CD4-positive, alpha-beta T cell treated with Interleukin-17A for 4 hours (primary cell): Measurements from ENCODE around the gene TDRD1.

Experiments used
- DNase-seq: peaks from one replicate; pipeline ENCODE4 v3.0.0-alpha.2; 2020; ENCODE audit warnings: mixed read lengths

TDRD1 gene

DNA sequence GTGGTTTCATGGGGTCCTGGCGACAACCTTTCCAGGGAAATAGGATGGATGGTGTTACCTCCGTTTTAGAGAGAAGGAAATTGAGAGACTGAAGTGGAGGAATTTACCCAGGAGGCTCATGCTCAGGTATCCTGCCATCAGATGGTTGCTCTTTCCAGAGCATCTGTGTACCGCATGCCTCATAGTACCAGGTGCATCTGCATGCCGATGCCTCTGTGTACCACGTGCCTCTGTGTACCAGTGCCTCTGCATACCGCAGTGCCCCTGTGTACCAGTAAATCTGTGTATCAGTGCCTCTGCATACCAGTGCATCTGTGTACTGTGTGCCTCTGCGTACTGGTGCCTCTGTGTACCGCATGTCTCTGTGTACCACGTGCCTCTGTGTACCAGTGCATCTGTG, 63.1 kb downstream of the TDRD1 start:
- DNase-seq, result no peak

DNA sequence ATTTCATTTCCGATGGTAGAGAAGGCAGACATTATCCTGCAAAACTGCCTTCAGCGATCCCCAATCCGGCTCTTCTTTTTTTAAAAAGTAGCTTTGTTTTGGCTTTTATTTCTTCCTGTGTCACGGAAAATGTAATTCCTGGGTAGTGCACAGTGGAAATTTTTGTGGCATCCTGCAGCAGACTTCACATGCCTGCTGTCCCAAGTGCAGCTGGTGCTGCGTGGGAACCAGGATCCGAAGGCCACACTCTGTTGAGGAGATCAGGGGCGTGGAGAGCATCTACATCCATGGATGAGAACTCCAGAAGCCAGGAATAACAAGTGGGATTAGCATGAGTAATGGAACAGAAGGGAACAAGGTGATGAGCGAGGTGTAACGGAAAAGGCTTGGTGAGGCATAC, 64.5 kb downstream of the TDRD1 start:
- no peak for DNase-seq

DNA sequence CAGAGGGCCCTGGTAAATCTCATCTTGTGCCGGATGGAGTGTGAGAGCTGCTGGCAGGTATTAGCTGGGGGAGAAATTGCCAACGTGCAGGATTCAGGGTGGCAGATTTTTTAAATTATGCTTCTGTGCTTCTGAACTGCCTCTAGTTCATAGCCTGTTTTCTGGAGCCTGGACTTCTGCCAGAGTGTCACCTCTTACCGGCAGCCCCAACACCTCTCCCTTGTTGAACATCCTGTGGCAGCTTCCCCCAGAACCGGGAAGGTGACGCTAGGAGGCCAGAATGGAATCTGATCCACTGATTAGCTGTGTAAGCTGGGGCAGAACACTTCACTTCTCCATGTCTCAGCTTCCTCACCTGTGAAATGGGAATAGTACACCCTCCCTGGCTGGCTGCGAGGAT, 65.0 kb downstream of the TDRD1 start:
- DNase-seq, result no peak

DNA sequence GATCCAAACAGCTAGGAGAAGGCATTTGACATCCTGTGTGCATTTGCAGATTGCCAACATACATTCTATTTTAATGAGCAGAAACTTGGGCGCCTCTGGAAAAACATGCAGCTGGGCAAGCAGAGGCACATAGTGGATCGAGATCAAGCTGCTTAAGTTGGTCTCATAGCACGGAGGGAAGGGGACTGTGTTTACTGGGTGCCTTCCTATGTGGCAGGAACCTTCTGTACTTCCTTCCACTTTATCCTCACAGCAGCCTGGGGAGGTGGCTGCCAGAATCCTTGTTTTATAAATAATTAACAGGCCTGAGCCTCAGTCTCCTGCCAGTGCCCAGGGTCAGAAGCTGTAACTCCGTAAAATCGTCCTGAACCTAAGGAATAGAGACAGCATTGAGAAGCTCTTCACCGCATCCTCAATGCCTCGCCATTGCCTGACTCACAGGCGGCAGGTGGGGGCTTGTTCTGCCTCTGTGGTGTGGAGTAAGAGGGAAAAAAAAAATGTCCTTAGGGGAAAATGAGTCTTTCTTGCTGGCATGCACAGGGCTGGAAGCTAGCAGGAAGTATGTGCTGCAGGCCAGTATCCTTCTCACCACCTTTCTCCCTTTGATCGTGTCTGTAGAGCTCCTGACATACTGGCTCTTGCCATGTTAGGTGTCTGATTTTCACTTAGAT, 66.1 kb downstream of the TDRD1 start:
- DNase-seq, result no peak

DNA sequence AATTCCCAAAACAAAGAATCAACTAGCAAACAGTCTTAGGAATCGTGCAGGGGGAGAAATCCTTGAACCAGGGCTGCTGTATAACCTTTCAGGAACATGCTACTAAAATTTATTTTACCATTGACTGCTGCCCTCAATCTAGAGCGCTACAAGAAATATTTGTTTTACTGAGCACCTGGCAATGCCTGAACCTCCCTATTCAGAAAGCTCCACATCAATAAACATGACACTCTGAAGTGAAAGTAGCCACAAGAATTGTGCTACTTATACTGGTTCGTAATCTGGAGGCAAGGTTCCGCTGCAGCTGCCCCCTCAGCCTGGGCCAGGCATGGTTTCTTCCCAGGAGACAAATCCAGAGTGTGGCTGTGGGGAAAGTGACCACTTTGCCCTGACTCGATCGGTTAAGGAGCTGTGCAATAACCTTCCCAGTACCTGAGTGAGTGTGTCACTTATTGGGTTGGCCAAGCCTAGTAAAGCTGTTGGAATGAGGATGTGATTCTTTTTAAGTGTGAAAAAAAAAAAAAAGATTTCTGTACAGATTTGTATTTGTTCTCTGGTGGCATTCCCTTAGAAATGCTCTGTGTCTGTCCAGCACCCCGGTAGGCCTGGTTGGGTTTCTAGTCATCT, 67.6 kb downstream of the TDRD1 start:
- DNase-seq, result no peak

DNA sequence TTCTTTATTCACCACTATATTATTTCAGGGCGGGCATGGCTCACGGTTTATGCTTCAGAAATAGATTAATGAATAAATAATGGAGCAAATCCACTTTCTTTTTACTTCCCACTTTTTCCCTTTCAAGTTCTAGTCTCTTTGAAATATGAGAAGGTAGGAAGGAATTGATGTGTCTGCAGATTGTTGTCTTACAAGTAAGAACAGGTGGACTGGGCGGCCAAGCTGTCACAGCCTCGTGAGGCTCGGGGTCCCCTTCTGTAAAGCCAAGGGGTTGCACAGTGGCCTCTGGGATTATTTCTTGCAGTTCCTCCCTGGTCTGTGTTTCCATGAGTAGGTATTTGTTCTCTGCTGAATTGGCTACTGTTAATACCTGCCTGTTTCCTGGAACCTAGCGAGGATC, 71.1 kb downstream of the TDRD1 start:
- no peak for DNase-seq

DNA sequence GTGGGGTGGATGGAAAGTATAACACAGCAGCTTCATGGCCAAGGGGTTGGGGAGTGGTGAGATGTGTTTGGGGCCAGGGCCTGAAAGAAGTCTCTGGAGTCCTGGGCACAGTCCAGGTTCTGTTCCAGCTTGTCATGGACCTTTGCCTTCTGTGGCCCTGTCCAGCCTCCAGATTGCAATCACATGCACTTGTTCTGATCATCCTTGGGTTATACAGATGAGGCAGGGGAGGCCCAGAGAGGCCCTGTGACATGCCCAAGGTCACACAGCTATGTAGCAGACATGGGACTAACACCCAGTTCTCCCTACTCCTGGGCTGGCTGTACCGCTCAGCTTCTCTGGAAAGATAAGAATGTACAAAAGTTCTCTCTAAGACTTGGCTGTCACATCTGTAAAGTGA, 71.6 kb downstream of the TDRD1 start:
- DNase-seq, result no peak

DNA sequence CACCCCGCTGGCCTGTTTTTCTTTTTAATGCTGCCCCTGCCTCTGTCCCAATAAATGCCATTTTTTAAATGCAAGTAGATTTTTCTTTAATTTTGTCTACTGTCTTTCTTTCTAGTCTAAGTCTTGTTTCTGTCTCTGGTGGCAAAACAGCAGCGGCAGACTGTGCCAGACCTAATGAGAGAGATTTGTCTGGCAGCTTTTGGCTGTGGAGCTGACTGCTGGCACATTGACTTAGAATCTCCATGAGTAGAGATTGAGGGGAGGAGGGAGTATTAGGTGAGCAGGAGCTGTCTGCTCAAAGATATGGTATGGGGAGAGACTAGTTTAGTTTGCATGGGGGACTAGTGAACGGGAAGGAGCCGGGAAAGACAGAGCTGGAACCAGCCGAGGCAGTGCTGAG, 72.9 kb downstream of the TDRD1 start:
- no peak for DNase-seq

DNA sequence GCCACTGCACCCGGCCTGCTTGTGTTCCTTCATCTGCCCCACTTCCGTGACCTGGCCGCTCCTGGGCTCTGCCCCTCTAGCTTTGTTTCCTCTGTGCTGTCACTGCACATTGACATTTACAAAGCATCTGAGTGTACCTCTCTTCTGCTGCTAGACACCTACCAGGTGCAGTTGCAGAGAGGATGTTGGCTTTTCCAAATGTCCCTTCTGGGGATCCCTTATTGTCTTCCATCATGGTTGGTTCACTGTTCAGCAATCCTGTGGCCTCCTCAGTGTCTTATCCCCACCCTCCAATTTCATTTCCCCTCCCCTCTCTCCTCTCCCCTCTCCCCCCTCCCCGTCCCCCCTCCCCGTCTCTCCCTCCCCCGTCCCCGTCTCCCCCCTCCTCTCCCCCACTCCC, 73.7 kb downstream of the TDRD1 start:
- no peak for DNase-seq

DNA sequence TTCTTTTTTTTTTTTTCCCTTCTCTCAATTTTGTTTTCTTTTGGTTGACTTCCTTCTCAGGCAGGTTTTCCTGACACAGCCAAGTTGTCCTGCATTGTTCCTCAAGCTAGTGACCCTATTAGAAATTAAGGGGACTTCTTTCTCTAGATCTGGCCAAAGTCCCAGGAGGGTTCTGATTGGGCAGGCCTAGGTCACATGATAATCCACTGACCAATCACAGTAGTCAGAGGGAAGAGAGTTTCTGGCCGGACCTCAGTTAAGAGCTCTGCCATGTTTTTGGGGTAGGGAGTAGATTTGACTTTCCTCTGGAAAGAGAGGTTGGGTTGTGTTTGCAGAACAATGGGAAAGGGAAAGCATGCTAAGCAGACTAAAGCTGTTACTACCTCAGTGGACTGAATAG, 76.1 kb downstream of the TDRD1 start:
- no peak for DNase-seq

DNA sequence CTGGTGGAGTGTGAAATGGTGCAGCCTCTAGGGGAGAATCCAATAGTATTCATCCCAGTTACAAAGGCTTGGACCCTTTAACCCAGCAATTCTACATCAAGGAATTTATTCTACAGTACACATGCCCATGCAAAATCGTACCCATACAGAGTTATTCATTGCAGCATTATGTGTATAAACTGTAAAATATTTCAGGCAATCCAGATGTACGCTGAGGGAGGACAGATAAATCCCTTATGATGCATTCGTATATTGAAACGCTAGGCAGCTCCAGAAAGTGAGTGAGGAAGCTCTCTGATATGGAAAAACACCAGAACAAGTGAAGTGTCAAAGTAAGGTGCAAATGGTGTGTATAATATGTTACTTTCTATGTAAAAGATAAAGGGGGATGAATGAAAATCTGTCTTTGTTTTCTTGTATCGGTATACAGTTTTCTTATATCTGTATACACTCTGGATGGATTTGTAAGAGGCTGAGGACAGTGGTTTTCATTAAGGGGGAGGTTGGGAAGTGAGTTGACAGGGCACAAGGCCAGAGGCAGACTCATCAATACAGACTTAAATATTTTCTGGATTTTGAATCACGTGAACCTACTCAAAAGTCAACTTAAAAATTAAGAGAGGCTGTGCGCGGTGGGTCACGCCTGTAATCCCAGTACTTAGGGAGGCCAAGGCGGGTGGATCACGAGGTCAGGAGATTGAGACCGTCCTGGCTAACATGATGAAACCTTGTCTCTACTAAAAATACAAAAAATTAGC, 77.0 kb downstream of the TDRD1 start:
- no peak for DNase-seq

DNA sequence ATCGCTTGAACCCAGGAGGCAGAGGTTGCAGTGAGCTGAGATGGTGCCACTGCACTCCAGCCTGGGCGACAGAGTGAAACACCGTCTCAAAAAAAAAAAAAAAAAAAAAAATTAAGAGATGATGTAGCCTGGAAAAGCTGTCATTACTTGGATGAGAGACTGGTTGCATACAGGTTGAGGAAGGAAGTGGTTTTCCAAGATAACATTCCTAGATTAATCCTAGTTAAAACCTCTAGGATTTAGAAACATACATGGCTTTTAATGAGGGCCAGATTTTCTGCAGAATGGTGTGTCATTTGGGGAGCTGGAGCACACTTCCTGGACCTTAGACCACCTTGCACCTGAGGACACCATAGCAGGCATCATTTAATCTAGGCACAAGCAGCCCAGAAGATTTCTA, 77.7 kb downstream of the TDRD1 start:
- no peak for DNase-seq

DNA sequence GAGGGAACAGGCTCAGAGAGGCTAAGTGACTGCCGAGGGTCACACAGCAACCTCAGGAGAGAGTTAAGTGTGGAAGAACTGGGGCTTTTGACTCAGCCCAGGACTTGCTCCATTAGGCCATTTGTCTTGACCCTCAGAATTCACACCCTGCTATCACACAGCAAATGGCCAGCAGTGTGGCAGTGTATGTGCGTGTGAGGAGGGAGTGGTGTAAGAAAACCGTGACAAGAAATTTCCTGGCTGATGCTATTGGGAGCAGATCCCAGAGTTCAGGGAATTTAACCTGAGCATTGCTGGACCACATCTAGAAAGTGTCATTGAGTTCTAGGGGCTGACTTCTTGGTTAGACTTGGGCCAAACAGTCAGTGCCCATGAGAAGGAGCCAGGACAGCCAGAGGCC, 78.3 kb downstream of the TDRD1 start:
- no peak for DNase-seq

DNA sequence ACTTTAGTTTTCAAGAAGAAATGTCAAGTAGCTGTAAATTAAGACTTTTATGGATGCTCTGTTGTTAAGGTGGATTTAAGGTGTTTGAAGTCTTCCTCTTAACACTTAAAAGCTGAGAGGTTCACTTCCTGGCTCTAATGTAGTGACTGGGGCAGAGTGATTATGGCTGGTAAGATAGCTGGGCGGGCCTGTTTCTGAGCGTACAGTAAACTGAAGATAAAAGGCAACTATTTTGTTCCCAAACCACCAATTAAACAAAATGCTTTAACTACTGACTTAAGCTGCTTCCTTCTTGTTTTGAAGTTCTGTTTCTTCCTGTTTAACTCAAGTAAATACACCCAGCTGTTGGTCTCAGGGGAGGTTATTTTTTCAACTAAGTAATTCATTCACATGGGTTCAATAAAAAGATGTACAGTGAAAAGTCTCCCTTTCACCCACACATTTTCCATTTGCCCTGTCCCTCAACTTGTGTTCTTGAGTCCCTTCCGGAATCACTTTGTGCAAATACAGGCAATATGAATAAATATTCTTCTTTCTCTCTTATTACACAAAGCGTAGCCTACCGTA, 79.2 kb downstream of the TDRD1 start:
- DNase-seq, result no peak

DNA sequence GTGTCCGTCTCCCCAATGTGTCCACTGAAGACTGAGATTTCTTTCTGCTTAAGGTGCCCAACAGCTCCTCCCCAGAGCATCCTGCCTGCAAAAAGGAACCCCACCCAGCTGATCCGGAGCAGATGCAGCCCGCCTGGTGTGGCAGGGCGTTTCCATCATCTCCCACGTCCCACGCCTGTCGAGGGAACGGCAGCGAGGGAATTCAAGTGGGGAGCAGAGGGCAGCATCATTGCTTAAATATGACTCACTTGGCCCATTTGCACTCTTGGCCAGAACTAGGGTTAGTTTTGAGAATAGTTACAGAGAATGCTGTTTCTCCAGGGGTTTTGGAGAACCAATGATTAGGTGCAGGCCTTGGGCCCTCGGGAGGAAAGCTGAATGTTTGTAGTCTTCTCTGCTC, 80.7 kb downstream of the TDRD1 start:
- no peak for DNase-seq

DNA sequence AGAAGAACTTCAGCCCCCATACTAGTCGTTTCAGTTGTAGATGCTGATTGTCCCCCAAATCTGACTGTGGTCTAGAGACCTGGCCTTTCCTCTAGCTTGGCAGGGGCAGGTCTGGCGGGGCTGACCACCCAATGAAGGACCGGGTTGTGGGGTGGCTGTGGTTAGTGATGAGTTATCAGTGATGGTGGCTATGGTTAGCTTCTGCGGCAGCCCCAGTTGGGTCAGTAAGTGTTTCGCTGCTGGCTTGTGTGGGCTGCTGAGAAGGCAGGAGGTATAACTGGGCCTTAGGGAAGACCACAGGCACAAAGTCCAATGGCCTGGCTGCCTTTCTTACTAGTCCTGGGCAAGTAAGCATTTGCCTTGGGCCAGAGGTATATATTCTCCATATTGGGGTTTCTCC, 81.2 kb downstream of the TDRD1 start:
- DNase-seq, result no peak

DNA sequence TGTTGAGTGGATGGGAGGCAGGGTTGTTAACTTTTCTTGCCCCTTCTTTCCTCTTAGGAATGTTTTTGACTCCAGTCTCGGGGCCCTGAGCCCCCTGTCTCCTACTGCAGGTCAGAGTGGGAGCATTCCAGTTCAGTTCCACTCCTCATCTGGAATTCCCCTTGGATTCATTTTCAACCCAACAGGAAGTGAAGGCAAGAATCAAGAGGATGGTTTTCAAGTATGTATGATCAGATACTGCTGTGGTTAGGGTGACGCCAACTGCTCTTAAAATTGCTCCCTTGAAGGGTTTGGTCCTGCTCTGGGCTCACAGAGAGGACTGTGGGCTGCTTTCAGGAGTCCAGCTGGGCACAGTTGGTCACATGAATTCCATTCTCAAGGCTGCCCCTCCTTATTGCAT, 81.9 kb downstream of the TDRD1 start:
- DNase-seq, result no peak

DNA sequence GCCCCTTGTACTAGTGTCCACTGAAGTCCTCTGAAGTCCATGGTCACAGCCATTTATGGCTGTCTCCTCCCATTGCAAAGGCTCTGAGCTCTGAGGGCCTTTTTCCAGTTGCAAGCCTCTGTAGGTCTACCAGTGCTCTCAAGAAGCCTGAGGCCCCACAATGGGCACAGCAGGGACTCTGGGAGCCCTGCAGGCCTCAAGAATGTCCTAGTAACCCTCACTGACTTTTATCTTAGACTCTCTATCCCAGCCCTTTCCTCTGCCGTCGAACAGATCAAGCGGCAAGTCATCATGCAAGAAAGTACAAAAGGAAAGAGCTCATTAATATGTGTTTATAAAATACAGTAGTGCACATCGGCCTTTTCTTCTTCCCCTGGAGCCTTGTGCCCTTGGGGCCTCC, 83.3 kb downstream of the TDRD1 start:
- no peak for DNase-seq

DNA sequence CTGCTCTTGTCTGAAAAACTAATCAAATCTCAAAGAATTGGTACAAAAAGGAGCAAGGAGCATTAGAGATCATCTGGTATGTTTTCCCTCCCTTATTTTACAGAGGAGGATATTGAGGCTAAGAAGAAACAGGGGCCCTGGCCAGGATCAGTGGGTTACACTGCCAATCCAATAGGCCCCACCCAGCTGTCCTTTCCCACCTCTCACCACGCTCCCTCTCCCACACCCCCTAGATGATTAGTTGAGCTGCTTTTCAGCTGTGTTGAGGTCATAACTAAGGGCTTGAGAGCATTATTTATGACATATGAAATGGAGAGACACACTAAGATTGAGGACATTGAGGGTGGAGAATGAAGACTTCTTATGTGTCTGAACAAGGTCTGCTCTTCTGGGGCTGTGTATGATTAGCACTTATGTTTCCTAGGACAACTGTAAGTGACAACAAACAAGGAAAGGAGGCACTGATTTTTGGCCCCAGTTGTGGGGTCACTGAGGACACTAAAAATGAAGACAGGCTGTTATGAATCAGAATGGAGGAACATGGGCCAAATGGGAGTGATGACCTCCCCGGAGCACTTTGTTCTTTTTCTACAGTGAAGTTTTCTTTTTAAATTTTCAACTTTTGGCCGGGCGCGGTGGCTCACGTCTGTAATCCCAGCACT, 86.4 kb downstream of the TDRD1 start:
- no peak for DNase-seq

DNA sequence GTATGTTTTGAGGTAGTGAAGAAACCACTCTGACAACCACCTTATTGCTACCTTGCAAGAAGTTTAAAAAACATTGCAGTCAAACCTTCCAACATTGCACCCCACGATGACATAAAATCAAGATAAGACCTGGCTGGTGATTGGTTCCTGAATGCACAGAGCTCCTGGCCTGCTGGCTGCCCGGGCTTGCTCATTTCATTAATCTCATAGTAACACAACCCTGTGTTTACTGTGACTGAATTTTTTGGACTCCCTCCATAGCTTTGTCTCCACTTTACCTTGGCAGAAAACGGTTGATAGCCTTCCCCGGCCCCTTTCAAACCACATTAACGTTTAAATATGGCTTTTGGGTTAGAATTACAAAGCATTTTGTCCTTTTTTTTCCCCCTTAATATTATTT, 87.4 kb downstream of the TDRD1 start:
- no peak for DNase-seq

DNA sequence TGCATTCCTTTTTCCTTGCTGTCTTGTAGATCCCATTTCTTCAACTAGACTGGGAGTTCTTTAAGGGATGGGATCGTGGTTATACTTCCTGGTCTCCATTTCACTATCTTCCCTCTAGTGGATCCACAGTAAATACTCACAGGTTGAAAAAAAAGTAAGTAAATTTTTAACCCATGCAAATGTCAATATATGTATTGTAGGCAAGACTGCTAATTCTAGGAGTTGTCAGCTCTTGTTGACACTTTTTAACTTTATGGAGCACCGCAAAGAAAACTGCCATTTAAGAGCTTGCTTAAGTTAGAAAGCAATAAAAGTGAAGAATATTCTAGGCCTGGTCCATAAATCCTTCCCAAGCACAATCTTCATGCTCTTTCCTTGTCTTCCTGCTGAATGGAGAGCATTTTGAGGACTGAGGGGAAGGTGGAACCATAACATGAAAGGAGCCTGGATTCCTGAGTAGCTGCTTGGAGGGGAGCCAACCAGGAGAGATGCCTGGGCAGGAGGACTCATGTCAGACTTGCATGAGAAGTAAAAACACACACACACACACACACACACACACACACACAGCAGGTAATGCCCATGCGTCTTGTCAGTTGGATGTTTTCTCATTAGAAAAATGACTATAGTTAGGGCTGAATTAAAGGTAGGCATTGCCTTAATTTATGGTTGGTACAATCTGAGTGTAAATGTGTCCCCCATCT, 92.1 kb downstream of the TDRD1 start:
- no peak for DNase-seq

DNA sequence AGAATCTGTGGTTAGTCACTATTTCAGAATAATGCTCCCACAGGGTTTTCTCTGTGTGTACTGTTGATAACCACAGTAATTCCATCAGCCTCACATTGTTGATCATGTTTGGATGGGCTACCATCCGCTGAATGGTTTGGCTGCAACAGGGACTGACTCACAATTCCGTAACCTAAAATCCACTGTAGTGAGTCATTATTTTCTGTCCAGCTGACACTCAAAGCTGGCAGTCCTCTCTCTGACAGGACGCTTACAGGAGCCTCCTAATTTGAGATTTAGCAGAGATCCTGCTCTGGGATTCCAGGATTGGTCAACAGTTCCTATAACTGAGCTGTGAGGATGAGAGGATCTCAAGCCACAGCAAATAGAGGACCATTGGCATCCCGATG, 92.6 kb downstream of the TDRD1 start:
- DNase-seq, result no peak

DNA sequence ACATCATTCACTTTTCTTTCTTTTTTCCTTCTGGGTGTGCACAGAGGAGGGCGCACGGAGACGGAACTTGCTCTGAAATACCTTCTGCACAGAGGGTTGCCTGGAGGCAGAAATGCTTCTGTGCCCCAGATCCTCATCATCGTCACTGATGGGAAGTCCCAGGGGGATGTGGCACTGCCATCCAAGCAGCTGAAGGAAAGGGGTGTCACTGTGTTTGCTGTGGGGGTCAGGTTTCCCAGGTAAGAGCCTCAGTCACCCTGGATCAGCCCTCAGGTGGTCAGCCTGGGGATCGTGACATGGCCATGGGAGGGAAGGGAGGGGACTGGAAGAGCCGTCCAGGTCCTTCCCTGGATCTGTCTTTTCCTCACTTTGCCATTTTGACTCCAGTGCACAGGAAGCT, 93.5 kb downstream of the TDRD1 start:
- DNase-seq, result no peak
